ENCODE results near the gene TMEM61.
A peak's percentile ranks its signal among the peaks of the same experiment; 100 is the strongest.
"Not testable (repeated sequence)": the region's sequence is repeated elsewhere in the genome, so short reads cannot be mapped to it uniquely, and the experiment has no call there.

Gene TMEM61

DNA sequence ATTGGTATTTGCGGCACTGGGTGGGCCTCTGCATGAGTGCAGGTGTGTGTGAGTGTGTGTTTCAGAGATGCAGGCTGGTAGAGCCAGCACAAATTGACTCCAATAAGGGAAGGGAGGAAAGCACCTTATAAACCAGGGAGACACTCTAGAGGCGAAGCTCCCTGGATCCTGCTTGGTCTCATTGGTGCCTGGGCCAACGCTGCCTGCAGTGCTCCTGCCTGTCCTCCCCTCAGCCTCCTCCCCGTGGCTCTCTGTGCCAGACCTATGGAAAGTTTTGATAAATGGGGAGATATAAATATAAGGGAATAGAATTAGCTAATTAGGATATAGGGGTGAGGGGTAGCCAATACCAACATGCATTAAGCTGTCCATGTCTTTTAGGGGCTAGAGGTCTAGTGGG, 20.9 kb downstream of the TMEM61 start:
- no peak for DNase-seq (ENCODE audit: low spot score)

DNA sequence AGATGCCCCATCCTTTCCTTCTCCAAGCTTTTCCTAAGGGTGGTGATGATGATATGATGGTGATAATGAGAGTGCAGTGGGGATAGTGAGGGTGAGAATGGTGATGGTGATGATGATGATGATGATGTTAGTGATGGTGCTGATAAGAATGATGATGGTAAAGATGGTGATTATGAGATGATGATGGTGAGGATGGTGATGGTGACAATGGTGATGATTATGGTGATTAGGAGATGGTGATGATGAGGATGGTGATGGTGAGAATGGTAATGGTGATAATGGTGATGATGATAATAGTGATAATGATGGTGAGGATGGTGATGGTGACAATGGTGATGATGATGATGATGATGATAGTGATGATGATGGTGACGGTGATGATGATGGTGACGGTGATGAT, 22.3 kb downstream of the TMEM61 start:
- no peak for DNase-seq (ENCODE audit: low spot score)

DNA sequence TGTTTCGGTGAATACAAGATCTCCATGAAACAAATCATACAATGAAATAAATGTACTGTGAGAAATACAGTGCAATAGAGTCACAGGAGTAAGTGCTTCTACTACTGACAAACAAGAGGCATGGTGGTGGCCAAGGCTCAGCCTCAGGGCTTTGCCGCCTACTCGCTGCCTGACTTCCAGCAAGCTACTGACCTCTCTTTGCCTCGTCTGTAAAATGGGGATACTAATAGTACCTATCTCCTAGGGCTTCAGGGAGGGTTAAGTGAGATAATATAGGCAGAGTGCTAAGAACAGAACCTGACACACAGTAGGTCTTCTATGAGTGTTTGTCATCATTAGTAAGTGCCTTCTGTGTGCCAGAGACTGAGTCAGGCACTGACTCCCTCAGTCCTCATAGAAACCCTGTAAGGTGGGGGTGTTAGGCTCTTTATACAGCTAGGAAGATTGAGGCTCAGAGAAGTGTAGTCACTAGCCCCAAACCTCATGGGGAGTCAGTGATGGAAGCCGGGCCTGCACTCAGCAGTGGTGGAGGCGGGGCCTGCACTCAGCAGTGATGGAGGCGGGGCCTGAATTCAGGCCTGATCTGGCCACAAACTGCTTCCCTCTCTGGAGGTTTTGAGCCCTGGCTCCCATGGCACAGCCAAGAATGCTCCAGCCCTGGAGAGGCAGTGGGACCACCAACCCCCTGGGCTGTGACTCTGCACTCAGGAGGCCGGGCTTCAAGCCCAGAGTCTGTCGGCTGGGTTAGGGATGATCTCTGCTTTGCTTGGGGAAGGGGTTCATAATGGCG, 25.1 kb downstream of the TMEM61 start:
- no peak for DNase-seq (ENCODE audit: low spot score)

DNA sequence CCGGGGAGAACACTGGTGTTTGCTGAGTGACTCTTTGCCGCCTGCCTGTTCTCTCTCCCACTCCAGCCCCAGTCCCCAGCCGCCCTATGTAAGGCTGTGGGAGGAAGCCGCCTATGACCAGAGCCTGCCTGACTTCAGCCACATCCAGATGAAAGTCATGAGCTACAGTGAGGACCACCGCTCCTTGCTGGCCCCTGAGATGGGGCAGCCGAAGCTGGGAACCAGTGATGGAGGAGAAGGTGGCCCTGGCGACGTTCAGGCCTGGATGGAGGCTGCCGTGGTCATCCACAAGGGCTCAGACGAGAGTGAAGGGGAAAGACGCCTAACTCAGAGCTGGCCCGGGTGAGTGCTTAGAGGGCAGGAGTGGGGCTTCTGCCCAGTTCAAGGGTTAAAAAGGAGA, 26.5 kb downstream of the TMEM61 start:
- no peak for DNase-seq (ENCODE audit: low spot score)

DNA sequence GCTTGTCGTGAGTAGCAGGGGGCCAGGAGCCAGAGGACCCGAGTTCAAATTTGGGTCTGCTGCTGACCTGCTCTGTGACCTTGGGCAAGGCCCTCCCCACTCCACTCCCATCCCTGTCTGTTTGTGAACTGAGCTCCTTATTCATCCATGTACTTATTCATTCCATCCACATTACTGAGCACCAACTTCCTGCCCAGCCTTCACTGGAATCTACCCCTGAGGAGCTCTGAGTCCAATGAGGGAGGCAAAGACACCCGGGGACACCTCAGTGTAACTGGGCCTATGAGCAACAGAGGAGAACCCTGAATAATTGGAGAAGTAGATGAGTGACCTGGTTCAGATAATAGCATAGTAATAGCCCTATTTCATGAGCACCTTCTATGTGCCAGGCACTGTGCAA, 27.2 kb downstream of the TMEM61 start:
- DNase-seq (ENCODE audit: low spot score), result no peak

DNA sequence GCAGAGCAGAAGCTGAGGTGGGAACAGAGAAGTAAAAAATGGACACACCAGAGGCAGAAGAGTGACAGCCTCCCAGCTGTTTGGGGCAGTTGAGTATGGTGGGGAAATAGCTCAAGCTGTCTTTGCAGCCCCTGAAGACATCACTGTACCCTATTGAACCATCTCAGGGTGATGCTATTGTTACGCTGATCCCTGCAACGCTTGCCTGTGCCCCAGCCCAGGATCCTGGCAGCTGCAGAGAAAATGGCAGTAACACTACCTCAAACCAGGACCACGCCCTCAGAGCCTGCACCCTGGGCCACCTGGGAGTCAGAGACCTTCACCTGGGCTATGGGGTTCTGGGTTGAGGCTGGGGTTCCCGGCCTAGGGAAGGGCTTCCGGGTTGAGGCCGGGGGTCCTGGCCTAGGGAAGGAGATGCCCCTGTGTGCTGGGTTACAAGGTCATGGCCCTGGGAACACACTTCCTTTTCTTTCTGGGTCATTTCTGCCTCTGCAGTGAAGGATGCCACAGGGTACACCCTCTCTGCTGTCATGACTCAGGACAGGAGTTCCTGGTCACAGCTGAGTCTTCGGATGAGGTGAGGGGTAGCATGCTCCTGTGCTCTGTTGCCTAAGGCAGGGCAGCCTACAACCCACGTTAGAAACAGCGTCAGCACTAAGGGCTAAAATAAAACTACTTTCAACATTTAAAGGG, 29.9 kb downstream of the TMEM61 start:
- DNase-seq (ENCODE audit: low spot score), result no peak

DNA sequence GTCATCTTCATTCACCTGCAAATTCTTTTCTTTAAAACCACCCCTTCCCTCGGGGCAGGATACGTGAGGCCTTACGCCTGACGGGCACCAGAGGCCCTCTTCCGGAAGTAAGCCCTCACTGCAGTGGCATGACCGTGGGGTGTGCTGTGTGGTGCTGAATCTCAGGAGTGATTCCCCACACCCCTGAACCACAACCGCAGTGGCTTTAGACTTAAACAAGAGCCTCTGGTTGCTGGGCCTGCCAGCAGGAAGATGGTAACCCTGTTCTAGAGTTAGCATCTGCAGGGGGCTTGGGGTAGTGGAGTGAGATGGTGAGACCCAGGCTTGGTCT, 30.4 kb downstream of the TMEM61 start:
- DNase-seq (ENCODE audit: low spot score), result no peak

DNA sequence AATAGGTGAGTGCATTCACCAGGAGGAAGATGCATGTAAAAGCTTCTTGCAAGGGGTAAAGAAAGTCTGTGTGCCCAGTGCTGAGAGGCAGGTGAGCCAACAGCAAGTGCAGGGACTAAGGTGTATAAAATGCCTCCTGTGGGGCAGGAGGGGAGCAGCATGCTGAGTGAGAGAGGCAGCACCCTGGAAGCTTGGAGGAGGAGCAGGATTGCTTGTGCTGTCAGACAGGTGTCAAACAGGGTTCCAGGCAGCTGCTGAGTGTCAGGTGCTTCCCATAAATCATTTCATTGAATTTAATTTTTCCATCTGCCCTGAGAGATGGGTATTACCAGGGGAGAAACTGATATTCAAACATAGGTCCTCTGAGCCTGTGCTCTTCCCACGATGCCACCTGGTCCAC, 32.2 kb downstream of the TMEM61 start:
- DNase-seq (ENCODE audit: low spot score), result no peak

DNA sequence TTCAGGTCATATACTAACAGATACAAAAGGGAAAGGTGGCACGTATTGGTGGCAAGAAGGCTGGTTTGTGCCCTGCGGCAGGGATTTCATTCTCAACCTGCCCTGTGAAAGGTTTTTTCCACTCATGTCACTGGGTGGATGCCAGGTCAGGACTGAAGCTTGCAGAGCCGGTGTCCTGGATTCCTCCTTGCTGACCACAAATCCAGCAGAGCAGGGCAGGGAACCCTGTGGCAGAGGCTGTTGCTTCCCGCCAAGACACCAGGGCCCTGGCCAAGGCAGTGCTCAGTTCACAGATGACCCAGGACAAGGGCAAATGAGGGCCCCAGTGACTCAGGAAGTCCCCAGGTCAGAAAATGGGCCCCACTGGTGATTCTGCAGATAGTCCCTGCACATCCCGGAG, 34.7 kb downstream of the TMEM61 start:
- DNase-seq (ENCODE audit: low spot score), result no peak

DNA sequence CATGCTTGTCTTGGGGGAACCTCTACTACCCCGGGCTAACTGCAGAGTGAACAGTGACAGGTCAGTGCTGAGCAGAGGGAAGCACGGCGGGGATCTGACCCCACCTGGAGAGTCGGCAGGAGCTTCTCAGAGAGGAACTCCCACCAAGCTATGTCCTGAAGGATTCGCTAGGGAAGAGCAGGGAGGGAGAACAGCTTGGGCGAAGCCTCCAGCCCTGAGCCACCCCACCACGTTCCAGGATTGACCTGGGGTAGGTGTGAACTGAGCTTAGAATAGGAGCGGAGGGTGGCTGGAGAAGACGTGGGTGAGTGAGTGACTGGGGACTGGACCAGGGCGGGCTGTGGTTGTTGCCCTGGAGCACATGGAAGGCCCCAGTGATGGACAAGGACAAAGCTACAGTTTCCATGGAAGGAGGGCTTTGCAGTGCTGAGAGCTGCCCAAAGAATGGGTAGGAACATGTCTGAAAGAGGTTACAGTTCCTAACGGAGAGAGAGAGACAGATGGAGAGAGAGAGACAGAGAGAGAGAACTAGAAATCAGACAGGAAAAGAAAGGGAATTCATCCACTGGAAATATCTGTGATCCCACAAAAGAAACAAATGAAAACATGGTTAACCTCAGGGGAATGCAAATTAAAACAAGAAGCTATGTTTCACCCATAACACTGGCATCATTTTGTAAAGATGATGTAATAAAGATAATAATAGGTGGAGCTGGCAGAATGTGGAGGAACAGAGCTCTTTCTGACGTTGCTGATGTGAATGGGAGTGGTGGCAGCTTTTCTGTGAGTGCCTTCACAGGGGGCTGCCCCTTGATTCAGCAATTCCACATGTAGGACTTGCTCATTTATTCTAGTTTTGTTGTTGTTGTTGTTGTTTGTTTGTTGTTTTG, 35.5 kb downstream of the TMEM61 start:
- no peak for DNase-seq (ENCODE audit: low spot score)

DNA sequence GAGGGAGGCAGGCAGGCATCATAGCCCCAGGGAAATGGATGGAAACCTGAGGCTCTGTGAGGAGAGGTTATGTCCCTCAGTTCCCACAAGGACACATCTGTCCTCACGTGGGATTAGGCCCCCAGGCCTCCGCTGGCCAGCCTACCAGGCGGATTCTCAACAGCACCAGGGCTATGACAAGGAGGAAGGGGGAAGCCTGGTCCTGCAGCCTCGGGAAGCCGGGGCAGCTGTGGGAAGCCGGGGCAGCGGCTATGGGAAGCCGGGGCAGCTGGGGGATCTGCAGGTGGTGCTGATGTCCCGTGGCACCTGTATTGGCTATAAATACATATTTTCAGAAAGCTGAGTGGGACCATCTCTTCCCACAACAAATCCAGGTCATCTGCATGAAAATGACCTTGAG, 38.0 kb downstream of the TMEM61 start:
- DNase-seq (ENCODE audit: low spot score), result no peak

DNA sequence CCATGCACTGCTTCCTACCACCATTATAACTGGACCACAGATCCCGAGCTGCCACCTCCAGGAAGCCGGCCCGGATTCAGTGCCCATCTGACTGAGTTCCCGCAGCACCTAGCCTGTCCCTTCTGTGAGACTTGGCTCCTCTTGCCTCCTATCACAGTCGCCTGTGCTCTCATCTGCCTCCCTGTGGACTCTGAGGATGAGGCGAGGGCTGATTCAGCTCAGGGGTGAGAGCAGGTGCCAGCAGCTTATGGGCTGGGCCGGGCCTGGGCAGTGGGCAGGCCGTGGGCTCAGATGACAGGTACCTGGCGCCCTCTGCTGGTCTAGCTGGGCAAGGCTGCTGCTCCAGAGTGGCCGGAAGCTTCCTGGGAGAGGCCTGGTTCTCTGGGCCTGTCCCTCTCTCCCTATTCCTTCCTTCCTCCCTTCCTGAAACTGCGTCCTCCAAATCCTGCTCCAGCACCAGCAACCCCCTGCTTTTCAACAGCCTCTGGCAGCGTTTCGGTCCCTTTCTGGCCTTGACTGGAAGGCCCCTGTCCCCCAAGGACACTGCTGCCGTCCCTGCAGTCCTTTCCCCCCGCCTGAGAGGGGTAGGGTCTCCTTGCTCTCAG, 41.6 kb downstream of the TMEM61 start:
- peak; percentile 93 for DNase-seq (ENCODE audit: low spot score)

DNA sequence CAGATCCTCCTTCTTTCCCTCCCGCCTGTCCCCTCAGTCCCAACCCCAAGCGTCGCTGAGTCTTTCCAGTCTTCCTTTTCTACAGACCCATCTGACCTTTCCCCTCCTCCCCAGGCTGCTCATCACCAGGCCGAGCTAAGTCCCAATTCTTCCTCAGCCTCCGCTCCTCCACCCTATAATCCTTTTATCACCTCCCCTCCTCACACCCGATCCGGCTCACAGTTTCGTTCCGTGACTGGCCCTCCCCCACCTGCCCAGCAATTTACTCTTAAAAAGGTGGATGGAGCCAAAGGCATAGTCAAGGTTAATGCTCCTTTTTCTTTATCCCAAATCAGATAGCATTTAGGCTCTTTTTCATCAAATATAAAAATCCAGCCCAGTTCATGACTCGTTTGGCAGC, 43.7 kb downstream of the TMEM61 start:
- not testable (repeated sequence) for DNase-seq (ENCODE audit: low spot score)

DNA sequence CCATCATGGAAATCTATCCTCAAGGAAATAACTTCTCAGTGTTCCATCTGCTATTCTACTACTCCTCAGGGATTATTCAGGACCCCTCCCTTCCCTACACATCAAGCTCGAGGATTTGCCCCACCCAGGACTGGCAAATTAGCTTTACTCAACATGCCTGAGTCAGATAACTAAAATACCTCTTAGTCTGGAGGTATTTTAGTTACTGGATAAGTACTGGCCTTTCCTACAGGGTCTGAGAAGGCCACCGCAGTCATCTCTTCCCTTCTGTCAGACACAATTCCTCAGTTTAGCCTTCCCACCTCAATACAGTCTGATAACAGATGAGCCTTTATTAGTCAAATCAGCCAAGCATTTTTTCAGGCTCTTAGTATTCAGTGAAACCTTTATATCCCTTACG, 46.3 kb downstream of the TMEM61 start:
- DNase-seq (ENCODE audit: low spot score), result not testable (repeated sequence)

DNA sequence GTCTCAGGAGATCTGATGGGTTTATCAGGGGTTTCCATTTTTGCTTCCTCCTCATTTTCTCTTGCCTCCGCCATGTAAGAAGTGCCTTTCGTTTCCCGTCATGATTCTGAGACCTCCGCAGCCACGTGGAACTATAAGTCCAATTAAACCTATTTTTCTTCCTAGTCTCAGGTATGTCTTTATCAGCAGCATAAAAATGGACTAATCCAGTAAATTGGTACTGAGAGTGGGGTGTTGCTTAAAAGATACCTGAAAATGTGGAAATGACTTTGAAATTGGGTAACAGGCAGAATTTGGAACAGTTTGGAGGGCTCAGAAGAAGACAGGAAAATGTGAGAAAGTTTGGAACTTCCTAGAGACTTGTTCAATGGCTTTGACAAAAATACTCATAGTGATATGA, 50.7 kb downstream of the TMEM61 start:
- DNase-seq (ENCODE audit: low spot score), result not testable (repeated sequence)

DNA sequence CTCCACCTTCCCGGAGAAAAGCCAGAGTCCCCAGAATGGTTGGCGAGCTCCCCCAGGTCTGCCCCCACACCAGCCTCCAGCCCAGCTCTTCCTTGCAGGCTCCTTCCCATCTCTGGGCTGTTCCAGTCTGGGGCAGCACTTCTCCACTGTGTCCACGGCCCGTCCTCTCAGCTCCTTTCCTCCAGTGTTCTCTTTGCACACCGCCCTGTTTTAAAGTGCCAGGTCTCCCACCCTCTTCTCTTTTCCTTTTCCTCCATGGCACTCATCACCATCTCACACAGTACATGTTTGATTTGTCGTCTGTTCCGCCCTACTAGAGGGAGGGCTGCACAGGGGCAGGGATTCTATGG, 52.8 kb downstream of the TMEM61 start:
- DNase-seq (ENCODE audit: low spot score), result no peak

DNA sequence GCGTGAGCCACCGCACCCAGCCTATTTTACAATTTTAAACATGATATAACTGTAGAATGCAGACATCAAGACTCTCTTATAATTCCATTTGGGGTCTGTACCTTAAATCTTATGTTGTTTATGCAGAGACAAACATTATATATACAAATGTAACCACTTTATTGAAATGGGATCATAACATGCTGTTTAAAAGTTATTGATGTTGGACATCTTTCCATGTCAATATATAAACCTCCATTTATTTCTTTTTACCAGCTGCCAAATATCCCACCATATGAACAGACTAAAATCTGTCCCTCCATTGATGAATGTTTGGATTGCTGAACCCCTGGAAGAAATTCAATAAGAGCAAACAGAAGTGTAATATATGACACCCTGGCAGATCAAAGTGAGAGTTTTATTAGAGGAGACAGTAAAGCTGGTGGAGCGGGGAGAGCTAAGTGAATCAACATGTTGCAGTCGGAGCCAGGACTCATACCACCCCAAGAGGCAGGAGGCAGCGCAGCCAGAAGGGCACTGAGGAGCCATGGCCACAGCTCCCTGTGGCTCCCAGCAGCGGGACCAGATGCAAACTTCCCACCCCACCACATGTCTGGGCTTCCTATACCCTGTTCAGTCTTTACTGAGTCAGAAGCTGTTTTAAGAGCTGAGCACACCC, 54.2 kb downstream of the TMEM61 start:
- DNase-seq (ENCODE audit: low spot score), result no peak

DNA sequence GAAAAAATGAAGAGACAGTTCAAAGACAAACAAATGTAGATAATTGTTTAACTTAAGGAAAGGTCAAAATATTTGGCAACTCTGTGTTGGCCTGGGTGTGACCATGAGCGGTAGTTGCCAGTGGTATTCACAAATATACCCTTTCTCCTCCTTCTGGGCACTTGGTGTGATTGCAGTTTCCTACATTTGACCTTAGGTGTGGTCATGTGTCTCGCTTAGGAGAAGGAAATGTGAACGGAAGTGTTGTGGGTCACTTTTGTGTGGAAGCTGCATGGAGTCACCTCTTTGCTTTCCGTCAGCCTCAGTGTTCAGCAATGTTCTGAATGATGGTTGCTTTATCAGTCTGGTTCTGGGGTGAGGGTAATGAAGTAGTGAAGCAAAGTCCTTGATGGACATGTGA, 55.5 kb downstream of the TMEM61 start:
- no peak for DNase-seq (ENCODE audit: low spot score)

DNA sequence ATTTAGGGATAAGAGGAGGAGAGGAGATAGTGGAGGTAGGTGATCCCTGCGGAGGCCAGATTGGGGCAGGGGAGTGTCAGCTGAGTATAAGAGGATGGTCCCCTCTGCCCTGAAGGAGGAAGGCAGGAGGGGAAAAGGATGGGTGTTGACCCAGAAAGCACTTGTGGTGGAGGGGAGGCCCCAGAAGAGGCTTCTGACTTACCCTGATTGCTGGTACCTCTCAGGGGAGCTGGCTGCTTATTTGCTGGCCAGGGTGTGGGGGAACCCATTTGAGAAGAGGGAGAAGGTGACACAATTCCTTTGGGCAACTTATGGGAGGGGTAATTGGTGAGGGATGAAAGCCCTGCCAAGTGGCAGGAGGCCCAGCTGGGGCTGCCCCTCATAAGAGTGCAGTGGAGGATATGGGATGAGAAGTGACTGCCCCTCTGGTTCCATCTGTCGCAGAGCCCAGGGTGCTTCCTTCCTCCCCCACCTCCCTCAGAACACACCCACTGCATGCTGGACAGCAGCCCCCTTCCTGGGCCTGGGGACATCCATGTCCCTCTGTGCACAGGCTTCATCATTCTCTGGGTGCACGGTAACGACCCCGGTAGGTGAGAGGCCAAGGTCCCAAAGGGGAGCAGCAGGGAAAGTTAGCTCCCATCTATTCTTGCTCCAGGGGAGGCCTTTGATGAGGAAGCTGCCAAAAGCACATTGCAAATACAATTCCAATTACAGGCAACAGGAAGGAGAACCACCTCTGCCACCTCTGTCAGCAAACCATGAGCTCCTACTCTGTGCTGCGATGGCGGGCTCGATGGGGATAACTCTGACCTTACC, 57.5 kb downstream of the TMEM61 start:
- DNase-seq (ENCODE audit: low spot score), result no peak

DNA sequence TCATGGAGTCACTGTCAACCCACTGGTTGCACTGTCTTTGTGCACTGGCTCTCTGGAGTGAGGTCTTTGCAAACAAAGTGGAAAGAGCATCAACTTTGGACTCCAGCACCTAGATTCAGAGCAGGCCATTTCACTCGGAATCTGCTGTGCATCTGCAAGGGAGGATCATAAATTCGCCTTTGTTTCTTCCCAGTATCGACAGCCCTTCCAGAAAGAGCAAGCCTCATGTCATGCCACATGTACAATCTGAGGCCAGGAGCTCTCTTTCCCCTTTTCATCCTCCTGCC, 58.1 kb downstream of the TMEM61 start:
- DNase-seq (ENCODE audit: low spot score), result no peak

DNA sequence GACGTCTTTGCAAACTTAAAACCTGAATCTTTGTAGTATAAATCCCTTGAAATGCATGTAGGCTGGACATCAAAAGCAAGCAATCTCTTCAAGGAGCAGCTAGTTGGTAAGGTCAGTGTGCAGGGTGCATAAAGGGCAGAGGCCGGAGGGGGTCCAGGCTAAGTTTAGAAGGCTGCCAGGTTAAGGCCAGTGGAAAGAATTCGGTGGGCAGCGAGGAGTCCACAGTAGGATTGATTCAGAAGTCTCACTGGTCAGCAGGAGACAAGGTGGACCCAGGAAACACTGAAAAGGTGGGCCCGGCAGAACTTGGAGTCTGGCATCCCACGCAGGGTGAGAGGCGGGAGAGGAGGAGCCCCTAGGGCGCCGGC, 58.5 kb downstream of the TMEM61 start:
- DNase-seq (ENCODE audit: low spot score), result no peak
